Sigmoid colon (tissue), 7 donors: ENCODE data around the gene LHX1. TPM values are rescaled to one million over a fixed set of nuclear protein-coding genes. Genes with fewer than 3 reads are reported as not detected.

Source experiments
- DNase-seq: peaks from one replicate; pipeline ENCODE4 v3.0.0-alpha.2; 2019
- H3K27ac ChIP-seq, 4 donors: fragments of 200-600 bp; sonication (generic); one replicate each; pipeline ENCODE4 v1.5.1; 2016 to 2019; ENCODE audit warnings: mild to moderate bottlenecking in 1 of 4
- H3K27me3 ChIP-seq, 3 donors: fragments of 200-600 bp; sonication (generic); one replicate each; pipeline ENCODE4 v1.5.1; 2019; ENCODE audit warnings: mild to moderate bottlenecking in 1 of 3
- H3K36me3 ChIP-seq, 4 donors: fragments of 200-600 bp; sonication (generic); one replicate each; pipeline ENCODE4 v1.5.1; 2016 to 2019
- H3K4me1 ChIP-seq, 4 donors: fragments of 200-600 bp; sonication (generic); one replicate each; pipeline ENCODE4 v1.5.1; 2017 to 2019
- H3K4me3 ChIP-seq, 4 donors: fragments of 200-600 bp; sonication (generic); one replicate each; pipeline ENCODE4 v1.5.1; 2017 to 2019; ENCODE audit warnings: mild to moderate bottlenecking in 2 of 4, moderate library complexity in 1 of 4
- H3K9me3 ChIP-seq, 4 donors: fragments of 200-600 bp in 3 of 4; sonication (generic) in 3 of 4; one replicate each; pipeline versions ENCODE4 v1.5.1 to v1.6.1; 2013 to 2019
- CTCF ChIP-seq, 4 experiments: fragments of 450-650 bp in 3 of 4; fragments of 200-600 bp in 1 of 4; IDR thresholded peaks; one replicate each; pipeline ENCODE4 v1.5.1; 2016 to 2019; ENCODE audit warnings: antibody characterized with exemption in 4 of 4, mild to moderate bottlenecking in 3 of 4, moderate library complexity in 2 of 4
- EP300 ChIP-seq, 4 donors: sonication (generic); formaldehyde crosslinking; IDR thresholded peaks; one replicate each; pipeline ENCODE4 v1.6.1; 2017; ENCODE audit warnings: antibody characterized with exemption in 4 of 4
- POLR2A ChIP-seq, 2 donors: fragments of 450-650 bp; IDR thresholded peaks; one replicate each; pipeline ENCODE4 v1.6.1; 2016; ENCODE audit warnings: antibody characterized with exemption in 2 of 2, mild to moderate bottlenecking in 2 of 2, moderate library complexity in 2 of 2
- POLR2AphosphoS5 ChIP-seq, 4 donors: sonication (generic); formaldehyde crosslinking; IDR thresholded peaks; one replicate each; pipeline ENCODE4 v1.6.1; 2017; ENCODE audit warnings: antibody characterized with exemption in 4 of 4
- WGBS, 2 donors: extraction: QIAGEN DNeasy Blood & Tissue Kit; methylation state at CpG; one replicate each; pipeline ENCODE4 v1.1.7; 2013; 5-methylcytosine and 5-hydroxymethylcytosine counted together
- intact Hi-C: fragments of 100-400 bp; cut with DNase I; formaldehyde crosslinking; loops from one replicate; pipeline ENCODE4 v1.15.1; 2023
- polyA plus RNA-seq, 3 donors: library from polyadenylated mRNA; stranded (reverse); fragments of 200-250 nt; gene quantifications; one replicate each; pipeline ENCODE4 v1.2.3, GENCODE V29; 2013
- total RNA-seq, 4 donors: library from RNA; depleted of rRNA; stranded (reverse); fragments of >200 nt; gene quantifications; one replicate each; pipeline ENCODE4 v1.1.0, GENCODE V29; 2016
- donor health status: healthy with polysubstance abuse.
- donor health status: Bipolar disorder and iron deficiency.
- donor health status: healthy.

LHX1 gene
- total and polyA plus RNA-seq, 7 donors, result not detected

GRCh38 chr17:36931697-36932382 lies 5.4 kb upstream of the LHX1 start:
- no peaks in the 10 kb centered on the region for H3K36me3 ChIP-seq
- no peaks in the 10 kb centered on the region for H3K9me3 ChIP-seq
- WGBS, 2 donors, result 5% methylated on average over 30 of the region's 30 CpGs
- peak overlapping the region in 3 of 4 donors; percentile 5 to 24 (median 14) for H3K4me3 ChIP-seq
- H3K27me3 ChIP-seq, result peaks cover 90 to 100% (median 96%) of the 10 kb centered on the region in 3 donors
- H3K4me1 ChIP-seq, result peaks cover 0 to 55% (median 54%) of the 10 kb centered on the region in 4 donors
- intact Hi-C loops, result no loop called here
- peak in 1 of 4 donors; percentile 43 for TF ChIP-seq POLR2AphosphoS5 (IDR thresholded peaks at IDR 0.05)
- no peak for TF ChIP-seq EP300 (IDR thresholded peaks at IDR 0.05)
- no peak for TF ChIP-seq CTCF (IDR thresholded peaks at IDR 0.05)
- no peak for TF ChIP-seq POLR2A (IDR thresholded peaks at IDR 0.05)
- no peak overlapping the region for H3K27ac ChIP-seq
- DNase-seq, result no peak

GRCh38 chr17:36932383-36932693 lies 4.9 kb upstream of the LHX1 start:
- Histone ChIP-seq H3K4me3 (peak overlapping the region in 3 of 4 donors; percentile 5 to 24 (median 14)), H3K36me3 (no peaks in the 10 kb centered on the region), H3K27ac (no peak overlapping the region), H3K27me3 (peaks cover 93 to 100% (median 99%) of the 10 kb centered on the region in 3 donors), H3K9me3 (no peaks in the 10 kb centered on the region), H3K4me1 (peaks cover 0 to 60% (median 59%) of the 10 kb centered on the region in 4 donors)
- WGBS, 2 donors, result 3 to 7% methylated on average over 16 of the region's 16 CpGs
- no peak for TF ChIP-seq POLR2AphosphoS5 (IDR thresholded peaks at IDR 0.05)
- no peak for TF ChIP-seq EP300 (IDR thresholded peaks at IDR 0.05)
- TF ChIP-seq CTCF (IDR thresholded peaks at IDR 0.05), result no peak
- no peak for TF ChIP-seq POLR2A (IDR thresholded peaks at IDR 0.05)
- intact Hi-C loops, result no loop called here
- no peak for DNase-seq

- no peaks in the 10 kb centered on the region for H3K36me3 ChIP-seq
- no peak overlapping the region for H3K4me3 ChIP-seq
- TF ChIP-seq POLR2A (IDR thresholded peaks at IDR 0.05) (no peak), CTCF (IDR thresholded peaks at IDR 0.05) (no peak), POLR2AphosphoS5 (IDR thresholded peaks at IDR 0.05) (no peak), EP300 (IDR thresholded peaks at IDR 0.05) (no peak)
- no peak overlapping the region for H3K27ac ChIP-seq
- no peaks in the 10 kb centered on the region for H3K9me3 ChIP-seq
- H3K4me1 ChIP-seq, result peaks cover 0 to 66% (median 64%) of the 10 kb centered on the region in 4 donors
- no peak for DNase-seq
- WGBS, 2 donors, result 2 to 5% methylated on average over 40 of the region's 40 CpGs
- H3K27me3 ChIP-seq, result peaks cover 97 to 100% (median 100%) of the 10 kb centered on the region in 3 donors
- intact Hi-C loops, result no loop called here
Observed at GRCh38 chr17:36932694-36933511, 4.4 kb upstream of the LHX1 start.

- intact Hi-C loops, result no loop called here
- H3K9me3 ChIP-seq, result no peaks in the 10 kb centered on the region
- peaks cover 98 to 100% (median 100%) of the 10 kb centered on the region in 3 donors for H3K27me3 ChIP-seq
- no peak for DNase-seq
- TF ChIP-seq CTCF (IDR thresholded peaks at IDR 0.05) (no peak), POLR2AphosphoS5 (IDR thresholded peaks at IDR 0.05) (peak in 2 of 4 donors; percentile 30 to 40)
- no peak overlapping the region for H3K4me3 ChIP-seq
- H3K36me3 ChIP-seq, result no peaks in the 10 kb centered on the region
- no peak overlapping the region for H3K27ac ChIP-seq
- 8 to 16% methylated on average over 23 of the region's 23 CpGs for WGBS, 2 donors
- peaks cover 0 to 73% (median 71%) of the 10 kb centered on the region in 4 donors for H3K4me1 ChIP-seq
Observed at GRCh38 chr17:36933512-36934143, 3.6 kb upstream of the LHX1 start.
